HEK293T (cell line): ENCODE data around the gene CYP2F1.

Source experiments
- CTBP1 ChIP-seq: fragments of 450-650 bp; IDR thresholded peaks from 2 replicates; pipeline ENCODE4 v1.6.1; 2016; ENCODE audit warnings: borderline replicate concordance
- ELF4 ChIP-seq: fragments of 450-650 bp; IDR thresholded peaks from 2 replicates; pipeline ENCODE4 v1.6.1; 2017; ENCODE audit warnings: antibody characterized with exemption
- NFRKB ChIP-seq: fragments of 450-650 bp; IDR thresholded peaks from 2 replicates; pipeline ENCODE4 v1.6.1; 2016; ENCODE audit warnings: mild to moderate bottlenecking, moderate library complexity

- no peak for TF ChIP-seq NFRKB
- TF ChIP-seq CTBP1, result no peak
- no peak for TF ChIP-seq ELF4
These were observed 8.1 kb upstream of the CYP2F1 start for GRCh38 chr19:41106177-41106576.
